ENCODE measurements around the gene MCTP2.

- TF ChIP-seq ZNF274 (IDR thresholded peaks at IDR 0.05; ENCODE audit: low read depth, low read length) (no peak), SUZ12 (IDR thresholded peaks at IDR 0.05; ENCODE audit: extremely low read depth, insufficient read depth, insufficient read length) (no peak), YY1 (IDR thresholded peaks at IDR 0.05; ENCODE audit: insufficient read depth, insufficient read length) (no peak)
Measured at GRCh38 chr15:94266789-94267188, 35.4 kb downstream of the MCTP2 start.
